CD4-positive, alpha-beta T cell treated with Interleukin-6 at 100 ng/mL for 8 hours (primary cell): ENCODE measurements around the gene TBC1D1.

Experiments
- DNase-seq: peaks from one replicate; pipeline ENCODE4 v3.0.0-alpha.2; 2020; ENCODE audit warnings: mixed read lengths, low spot score

TBC1D1 gene

DNA sequence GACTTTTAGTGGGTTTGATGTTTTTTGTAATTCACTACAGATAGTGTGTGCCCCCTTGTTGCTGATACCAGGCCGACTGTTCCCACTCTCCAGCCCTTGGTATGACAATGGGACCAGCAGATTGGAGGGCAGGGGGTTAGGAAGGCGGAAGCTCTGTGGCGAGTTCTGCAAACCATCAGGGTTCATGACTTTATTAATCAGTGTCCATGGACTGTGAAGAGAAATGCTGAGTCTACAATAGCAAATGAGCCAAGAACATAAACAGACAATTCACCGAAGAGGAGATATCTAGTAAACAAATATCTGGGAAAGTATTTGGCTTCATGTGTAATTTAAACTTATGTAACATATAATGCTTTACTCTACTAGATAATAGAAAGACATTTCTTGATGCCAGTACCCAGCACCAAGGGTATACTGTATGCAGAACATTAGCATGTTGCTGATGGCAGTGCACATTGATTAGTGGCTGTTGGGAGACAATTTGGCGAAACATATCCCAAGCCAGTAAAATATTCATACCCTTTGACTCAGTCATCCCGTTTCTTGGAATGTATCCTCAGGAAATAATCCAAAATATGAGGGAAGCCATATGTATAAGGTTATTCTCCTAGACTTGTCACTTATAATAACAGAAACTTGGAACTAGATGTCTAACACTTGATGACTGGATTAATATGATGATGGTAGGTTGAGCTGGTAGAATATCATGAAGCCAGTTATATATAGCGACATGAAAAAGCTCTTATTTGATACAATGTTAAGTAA, 238.8 kb downstream of the TBC1D1 start:
- DNase-seq = no peak

DNA sequence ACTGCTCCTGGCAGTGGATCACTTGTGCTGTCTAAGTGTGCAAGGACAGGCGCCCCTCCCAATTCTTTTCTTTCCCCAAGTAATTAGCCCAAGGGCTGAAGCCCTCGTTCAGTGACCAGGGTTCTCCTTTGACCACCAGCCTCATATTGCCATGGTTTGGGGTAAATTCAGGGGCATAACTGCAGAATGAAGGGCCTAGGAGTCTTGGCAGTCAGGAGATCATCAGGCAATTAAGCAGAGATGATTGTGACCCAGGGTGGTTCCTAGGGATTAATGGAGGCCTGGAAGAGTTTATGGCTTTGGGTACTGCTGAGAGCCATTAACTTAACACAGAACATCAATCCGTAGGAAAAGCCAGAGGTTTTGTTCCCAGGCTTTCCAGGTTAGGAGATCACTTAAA, 240.0 kb downstream of the TBC1D1 start:
- no peak for DNase-seq

DNA sequence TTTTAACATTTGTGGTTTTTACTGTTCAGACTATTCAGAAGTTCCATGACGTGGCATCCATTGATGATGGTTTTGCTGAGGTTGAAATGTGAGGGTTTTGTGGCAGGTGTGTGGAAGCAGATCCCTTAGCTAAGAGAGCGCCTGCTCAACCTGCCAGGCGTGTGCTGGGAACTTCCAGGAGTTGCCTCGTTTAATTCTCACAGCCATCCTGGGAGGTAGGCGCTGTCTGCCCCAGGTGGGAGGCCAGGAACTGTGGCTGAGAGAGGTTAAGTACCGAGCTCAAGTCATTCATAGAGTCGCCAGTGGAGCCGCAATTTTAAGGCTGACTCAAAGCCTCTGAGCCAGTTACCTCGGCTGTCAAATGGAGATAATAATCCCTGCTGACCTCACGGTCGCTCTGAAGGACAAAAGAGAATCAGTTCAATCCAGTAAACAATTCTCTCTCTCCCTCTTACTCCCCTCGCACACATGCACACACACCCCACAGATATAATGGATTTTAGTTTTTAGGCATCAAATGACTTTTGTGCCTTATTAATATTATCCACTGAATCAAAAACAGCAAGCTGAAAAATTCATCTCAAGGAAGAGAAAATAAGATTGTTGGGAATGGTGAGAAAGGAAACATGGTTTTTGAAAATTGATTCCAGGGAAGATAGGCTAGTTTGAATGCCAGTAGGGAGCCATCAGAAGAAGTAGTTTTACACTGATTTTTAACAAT, 240.6 kb downstream of the TBC1D1 start:
- peak; percentile 70 for DNase-seq

DNA sequence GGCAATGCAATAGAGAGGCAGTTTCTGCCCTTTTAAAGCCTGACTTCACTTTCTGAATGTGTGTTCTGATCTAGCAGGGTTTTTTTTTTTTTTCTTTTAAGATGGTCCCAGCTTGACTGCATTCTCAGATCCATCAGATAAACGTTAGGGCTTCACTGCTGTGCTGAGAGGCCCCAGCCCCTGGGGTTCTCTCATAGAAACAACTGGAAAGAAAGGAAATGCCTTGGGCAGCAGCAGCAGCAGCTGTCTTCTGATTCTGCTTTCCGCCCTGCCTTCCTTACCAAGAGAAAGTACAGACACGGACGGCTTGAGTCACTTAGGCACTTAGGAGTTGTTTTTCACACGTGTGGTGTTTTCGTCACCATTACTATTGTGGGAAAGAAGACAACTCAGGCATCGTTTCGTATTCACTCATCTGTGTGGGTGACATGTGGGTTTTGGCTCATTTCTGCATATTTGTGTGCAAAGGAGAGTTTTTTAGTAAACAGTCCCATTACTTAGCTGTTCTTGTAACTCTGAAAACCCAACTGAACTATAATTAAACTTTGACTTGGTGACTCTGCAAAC, 241.3 kb downstream of the TBC1D1 start:
- DNase-seq = peak; percentile 75

DNA sequence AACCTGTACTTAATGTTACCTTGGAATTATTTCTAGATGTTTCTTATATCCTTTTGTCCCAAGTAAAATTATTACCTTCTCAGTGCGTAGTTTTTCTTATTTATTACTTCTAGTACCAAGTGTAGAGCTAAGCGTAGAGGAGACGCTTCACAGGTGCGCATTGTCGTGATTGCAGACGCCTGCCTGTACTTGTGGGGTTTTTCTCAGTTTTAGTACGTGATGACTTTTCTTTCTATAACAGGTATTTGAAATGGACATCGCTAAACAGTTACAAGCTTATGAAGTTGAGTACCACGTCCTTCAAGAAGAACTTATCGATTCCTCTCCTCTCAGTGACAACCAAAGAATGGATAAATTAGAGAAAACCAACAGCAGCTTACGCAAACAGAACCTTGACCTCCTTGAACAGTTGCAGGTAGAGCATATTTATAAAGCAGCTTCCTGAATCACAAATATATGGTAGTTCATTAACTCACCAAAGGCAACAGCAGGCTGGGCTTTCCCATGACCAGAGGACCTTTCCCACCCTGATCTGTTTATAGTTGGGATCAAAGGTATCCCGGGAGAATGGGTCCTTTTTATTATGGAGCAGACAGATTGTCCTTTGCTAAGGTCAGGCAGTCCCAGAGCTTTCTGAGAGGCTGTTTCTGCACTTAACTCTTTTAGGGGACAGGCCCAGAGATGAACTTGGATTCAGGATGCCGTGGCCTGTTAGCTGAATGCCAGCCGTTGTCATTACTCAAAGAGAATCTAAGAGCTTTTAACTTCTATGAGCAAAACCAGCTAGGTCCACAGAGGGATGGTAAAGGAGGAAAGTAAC, 242.2 kb downstream of the TBC1D1 start:
- DNase-seq = no peak

DNA sequence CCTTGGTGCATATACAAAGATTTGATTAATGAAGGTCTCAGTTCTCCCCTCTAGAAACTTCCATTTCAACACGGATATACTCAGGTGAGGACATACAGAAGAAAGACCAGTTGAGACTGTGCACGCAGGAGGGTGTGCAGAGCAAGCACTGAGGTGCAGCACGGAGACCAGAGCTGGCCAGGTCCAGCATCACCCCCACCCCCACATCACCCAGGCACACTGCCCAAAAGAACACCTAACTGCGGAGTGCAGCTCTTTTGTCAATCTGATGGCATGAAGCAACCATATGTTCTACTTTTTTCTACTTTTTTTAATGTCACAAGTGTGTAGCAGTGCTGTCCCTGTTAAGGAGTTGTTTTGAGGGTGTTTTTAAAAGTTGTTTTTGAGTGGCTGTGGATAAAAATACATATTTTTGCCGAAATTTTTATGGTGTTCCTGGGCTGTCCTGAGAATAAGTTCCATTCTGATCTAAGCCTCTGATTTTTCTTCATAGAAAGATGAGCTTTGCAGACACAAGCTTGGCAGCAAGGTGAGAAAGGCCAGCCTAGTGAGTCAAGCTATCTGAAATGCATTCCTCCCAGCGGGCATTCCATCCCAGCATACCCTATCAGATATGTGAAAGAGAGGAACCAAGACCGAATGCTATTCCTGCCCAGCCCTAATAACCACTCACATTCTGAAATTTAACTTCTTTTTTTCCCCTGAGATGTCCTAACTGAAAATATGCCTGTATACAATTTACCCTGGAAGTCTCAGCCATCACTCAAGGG, 243.0 kb downstream of the TBC1D1 start:
- no peak for DNase-seq

DNA sequence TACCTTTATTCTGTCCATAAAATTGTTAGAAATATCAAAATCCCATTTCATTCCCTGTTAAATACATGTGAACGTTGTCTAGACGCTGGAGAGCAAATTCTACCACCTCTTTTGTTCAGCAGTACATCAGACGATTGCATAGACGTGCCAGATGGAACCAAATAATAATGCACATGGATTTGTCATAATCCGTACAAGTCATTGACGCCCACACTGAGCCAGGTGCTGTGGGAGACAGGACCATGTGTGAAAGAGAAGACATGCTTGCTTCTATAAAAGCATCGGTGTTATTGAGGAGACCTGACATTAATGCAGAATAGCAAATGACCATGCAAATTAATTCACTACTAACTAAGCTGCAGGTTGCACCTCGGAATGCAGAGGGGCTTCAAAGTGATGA, 244.3 kb downstream of the TBC1D1 start:
- no peak for DNase-seq

DNA sequence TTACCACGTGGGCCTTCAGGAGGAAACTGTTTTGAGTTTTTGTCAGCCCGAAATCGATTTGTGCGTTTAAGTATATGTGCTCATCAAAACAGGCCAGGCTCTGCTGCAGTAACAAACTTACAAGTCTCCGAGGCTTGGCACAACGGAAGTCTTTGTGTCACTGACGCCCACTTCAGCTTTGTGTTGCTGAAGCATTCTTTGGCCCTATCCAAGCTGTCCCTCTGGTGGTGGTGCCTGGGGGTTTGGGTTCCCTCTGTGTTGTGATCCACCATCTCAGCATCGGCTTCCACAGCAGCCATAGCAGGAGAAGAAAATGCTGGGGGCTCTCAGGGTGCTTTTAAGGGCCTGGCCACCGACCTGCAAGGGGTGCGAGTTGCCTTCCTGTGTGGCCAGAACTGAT, 245.7 kb downstream of the TBC1D1 start:
- no peak for DNase-seq

DNA sequence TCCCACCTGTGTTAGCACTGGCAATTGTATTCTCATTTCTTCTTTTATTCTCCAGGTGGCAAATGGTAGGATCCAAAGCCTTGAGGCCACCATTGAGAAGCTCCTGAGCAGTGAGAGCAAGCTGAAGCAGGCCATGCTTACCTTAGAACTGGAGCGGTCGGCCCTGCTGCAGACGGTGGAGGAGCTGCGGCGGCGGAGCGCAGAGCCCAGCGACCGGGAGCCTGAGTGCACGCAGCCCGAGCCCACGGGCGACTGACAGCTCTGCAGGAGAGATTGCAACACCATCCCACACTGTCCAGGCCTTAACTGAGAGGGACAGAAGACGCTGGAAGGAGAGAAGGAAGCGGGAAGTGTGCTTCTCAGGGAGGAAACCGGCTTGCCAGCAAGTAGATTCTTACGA, 246.2 kb downstream of the TBC1D1 start:
- no peak for DNase-seq

DNA sequence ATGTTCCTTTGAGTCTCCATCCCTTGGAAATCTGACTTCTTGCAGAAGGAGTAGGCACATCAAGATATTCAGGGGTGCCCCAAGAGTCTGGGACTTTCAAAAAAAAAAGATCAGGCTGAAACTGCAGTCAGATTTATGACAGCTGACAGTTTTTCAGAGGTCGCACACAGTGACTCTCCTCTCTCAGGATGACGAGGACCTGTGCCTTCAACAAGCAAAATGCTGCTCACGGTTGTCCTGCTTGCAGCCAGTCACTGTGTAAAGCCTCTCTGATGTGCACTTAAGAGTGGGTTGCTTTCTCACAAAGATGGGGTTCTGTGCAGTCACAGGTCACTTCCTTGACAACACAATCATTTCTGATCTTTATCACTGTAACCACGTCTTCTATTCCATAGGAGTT, 247.5 kb downstream of the TBC1D1 start:
- DNase-seq = no peak

DNA sequence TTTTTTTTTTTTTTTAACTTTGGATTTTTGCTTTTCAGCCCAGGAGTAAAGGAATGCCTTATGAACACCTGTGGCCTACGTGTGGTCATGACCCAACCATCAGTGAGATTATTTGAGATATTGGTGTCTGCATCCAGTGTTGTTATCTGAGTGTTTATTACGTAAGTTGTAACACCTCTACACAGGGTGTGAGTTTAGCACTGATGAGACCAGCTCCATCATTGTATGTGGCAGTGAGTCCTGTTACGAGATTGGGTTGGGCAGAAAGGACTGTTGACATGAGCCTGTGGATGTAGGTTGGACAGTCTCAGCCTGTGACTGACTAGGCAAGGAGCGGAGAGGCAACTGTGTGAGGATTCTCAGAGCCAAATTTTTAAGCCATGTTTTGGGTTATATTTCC, 248.3 kb downstream of the TBC1D1 start:
- DNase-seq = no peak

DNA sequence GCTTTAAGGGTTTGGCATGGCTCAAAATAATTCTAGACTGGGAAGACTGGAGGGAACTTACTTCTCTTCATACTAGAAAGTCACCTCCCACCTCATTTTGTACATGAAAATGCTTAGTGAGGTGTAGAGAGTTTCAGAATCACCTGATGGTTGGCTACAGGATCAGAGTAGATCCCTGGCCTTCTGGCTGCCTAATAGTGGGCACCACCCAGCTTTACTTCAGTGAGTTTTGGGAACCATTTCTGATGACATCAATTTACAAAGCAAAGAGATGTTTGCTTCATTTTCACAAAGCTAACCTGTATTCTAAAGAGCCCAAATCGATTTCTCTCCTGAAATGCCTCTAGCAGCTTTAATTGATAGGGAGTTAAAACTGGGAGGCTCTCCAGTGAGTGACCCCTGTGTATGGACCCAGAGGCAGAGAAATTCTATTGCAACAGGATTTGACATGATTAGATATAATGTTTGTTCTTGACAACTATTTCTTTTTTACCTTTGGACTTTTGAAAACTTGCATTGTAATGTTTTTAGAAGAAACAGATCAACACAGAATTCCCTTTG, 249.8 kb downstream of the TBC1D1 start:
- DNase-seq = no peak

DNA sequence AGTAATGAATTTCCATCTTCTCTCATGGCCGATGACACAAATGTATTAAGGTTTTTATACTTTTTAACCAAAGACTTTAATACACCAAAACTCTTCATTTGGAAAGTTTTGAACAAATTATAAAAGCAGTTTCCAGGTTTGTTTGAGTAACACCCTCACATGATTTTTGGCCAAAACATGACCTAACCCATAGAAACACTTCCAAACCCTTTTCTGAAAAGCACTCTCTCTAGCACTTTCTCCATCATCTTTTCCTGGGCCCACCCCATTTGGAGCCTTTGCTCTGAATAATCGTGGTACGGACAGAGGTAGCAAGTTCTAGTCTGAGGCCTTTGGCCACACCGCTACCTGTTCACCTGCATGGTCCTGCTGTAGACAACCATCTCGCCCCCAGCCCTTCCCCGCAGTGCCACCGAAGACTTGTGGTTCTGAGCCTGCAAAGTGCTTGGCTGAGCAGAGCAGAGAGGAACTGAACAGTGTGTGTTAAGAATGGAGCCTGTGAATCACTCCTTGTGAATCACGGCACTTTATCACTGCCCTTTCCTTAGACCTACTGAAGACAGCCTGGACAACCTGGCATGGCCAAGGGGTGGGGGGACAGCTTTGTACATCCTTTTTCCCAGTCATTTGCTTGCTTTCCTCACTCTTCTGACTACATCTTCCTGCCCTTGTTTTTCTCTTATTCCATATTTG, 251.1 kb downstream of the TBC1D1 start:
- no peak for DNase-seq

DNA sequence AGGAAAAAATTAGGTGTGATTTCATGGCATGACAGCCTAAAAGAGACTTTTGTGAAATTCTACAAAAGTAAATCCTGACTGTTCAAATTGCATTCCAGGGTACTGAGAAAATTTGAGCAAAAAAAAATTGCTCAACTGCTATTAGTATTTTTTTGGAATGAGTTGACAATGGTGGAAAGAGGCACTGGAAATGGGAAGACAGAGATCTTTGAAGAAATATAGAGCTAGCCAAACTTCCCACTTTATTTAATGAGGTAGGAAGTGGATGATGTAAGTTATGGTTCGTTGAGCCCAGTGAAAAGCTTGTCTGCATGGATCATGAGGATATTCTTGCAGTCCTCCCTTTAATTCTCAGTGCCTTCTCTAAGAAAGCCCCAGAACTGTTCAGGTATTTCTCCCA, 253.1 kb downstream of the TBC1D1 start:
- no peak for DNase-seq

DNA sequence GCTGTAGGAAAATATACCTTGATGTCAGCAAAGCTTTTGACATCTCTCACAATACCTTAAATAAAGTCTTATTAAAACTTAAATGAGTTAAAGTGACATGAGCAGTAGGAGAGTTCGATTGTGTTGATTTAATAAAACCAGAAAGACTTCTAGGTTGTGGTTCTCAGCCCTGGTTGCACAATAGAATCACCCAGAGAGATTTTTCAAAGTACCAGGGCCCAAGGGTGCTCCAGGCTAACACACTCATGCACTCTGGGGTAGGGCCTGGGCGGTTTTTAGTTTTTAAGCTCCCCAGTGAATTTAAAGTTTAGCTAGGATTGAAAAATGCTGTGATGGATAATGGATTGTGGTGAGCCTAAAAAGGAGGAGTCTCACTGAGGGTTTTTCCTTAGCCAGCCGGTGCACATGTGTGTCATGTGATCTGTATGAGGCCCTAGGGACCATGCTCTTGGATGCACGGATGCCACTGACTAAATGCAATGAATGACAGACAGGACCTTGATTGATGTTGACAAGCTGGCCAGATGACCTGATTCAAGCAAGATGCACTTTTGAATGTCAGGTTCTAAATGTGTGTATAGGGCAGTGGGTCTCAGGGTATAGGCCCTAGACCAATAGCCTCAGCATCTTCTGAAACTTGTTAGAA, 254.3 kb downstream of the TBC1D1 start:
- DNase-seq = no peak

DNA sequence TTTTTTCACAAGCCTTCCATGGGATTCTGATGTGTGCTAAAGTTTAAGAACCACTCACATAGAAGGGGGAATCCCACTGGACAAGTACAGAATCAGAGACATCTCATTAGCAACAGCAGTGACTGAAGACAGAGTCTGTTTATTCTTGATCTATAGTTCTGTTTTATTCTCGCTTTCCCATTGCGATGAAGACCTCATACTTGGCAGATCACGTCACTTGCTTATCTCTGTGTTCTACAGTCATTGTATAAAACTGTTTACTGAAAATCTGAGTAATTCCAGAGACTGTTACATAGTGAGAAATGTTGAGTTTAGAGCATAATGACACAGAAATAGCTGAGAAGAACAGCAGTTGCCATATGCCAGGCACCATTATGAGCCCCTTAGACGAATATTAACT, 254.9 kb downstream of the TBC1D1 start:
- no peak for DNase-seq

DNA sequence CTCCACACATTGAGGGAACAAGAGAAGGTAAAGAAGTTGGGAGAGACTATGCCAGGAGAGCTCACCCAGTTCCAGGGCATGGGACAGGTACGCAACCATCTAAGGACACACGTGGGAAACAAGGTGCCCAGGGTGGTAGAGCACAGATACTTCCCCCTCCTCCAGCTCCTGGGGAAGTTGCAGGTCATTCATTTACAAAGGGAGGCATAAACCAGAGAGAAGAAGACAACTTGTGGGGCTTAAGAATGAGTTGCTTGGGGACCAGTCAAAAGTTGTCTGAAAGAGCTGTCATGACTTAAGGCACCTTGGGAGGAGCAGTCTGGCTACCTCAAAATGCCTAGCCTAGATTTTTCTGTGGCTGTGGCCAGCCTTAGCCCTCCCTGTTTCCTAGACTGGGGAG, 255.5 kb downstream of the TBC1D1 start:
- no peak for DNase-seq

DNA sequence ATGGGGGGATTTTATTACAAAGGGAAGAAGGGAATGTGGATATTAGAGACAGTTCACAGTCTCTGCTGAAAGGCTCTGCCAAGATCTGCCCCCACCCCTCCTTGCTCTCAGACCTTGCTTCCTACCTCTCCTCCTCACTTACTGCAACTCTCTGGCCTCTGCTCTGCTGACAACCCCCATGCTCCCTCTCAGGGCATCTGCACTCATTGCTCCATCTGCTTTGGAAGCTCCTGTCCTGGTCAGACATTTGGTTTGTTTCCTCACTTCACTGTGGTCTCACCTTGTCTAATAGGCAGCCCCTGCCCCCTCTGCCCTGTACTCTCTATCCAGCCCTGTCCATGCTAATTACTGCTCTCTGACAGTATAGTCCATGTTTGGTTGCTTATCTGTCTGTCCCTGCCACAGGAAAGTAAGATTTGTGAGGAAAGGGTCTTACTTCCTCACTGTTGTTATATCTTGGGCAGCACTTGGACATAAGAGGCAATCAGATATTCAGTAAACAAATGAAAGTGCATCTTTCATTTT, 258.6 kb downstream of the TBC1D1 start:
- no peak for DNase-seq

DNA sequence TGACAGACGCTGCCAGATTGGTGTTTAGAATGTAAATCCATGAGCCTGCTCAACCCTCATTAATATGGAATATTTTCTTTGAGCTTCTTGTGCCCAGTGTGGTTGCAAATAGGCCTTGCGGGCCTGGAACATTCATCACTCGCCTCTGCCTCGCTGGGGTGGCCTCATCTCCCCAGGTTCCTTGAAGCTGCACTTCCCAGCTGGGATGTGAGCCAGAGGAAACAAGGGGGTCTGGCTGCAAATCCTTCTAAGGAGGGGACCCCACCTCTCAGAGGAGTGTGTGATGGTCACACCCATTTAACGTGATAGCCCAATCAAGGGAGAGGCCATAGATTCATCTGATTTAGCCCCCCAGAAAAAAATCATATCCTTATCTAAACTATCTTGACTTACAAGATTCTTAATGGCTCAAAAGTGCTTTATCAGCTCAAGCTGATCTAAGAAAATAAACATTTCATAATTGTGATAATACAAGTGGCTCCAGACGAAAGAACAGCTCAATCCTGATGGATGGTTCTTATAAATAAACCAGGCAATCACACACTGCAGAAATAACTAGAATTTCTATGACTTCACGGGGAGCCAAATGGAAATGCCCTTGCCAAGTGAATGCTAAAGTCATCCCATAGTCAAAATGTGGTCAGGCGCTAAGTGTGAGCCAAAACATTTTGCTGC, 259.2 kb downstream of the TBC1D1 start:
- DNase-seq = no peak

DNA sequence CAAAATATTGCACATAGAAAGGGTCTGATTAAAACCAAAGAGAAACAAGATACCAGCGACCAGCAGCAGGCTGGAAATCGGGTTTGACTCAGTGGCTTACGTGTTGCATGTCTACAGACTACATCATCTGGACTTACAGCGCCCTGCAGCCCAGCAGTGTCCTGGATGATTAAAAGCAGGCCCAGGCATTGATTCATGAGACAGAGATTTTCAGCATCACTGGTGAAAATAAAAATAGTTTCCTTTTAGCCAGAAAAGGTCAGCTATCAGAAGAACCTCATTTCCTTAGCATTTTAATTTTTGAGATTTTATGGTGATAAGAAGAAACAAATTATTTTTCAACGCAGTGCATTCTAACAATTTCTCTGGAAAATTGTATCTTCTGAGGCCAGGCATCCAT, 259.9 kb downstream of the TBC1D1 start:
- DNase-seq = no peak
